Measurements from ENCODE around the gene ADAT3.

DNA sequence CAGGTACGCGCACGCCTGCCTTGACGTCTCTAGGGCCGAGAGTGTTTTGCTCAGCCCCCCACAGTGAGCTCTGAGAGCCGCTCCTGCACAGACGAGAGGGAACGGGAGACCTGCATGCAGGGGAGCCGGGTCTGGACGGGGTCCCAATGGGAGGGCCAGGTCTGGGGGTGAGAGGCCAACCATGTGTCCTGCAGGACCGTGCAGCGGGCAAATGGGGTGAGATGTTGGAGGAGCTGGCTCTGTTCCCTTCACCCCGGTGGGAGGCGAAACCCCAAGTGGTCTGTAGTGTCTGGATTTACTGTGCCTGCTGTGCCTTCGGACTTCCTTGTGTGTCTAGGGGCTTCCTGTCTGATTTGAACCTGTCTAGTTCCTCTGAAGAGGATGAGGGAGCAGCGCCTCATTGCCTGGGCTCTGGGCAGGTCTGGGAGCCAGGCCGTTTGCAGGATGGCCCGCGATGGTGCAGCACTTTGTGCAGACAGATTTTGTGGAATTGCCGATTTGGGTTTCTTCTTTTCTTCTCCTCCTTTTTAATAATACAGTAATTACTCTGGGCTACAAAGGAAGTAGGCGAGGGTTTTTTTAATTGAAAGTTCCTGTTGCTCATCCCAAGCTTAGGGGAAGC lies 37.8 kb downstream of the ADAT3 start:
- TF ChIP-seq TCF12 (IDR thresholded peaks at IDR 0.05) (no peak), TAF1 (IDR thresholded peaks at IDR 0.05; ENCODE audit: borderline replicate concordance, low read depth, low read length) (no peak), SIN3A (IDR thresholded peaks at IDR 0.05; ENCODE audit: borderline replicate concordance, low read depth, low read length) (no peak), POLR2AphosphoS5 (IDR thresholded peaks at IDR 0.05; ENCODE audit: low read depth, low read length) (no peak)
- TF ChIP-seq, protein P1, sequence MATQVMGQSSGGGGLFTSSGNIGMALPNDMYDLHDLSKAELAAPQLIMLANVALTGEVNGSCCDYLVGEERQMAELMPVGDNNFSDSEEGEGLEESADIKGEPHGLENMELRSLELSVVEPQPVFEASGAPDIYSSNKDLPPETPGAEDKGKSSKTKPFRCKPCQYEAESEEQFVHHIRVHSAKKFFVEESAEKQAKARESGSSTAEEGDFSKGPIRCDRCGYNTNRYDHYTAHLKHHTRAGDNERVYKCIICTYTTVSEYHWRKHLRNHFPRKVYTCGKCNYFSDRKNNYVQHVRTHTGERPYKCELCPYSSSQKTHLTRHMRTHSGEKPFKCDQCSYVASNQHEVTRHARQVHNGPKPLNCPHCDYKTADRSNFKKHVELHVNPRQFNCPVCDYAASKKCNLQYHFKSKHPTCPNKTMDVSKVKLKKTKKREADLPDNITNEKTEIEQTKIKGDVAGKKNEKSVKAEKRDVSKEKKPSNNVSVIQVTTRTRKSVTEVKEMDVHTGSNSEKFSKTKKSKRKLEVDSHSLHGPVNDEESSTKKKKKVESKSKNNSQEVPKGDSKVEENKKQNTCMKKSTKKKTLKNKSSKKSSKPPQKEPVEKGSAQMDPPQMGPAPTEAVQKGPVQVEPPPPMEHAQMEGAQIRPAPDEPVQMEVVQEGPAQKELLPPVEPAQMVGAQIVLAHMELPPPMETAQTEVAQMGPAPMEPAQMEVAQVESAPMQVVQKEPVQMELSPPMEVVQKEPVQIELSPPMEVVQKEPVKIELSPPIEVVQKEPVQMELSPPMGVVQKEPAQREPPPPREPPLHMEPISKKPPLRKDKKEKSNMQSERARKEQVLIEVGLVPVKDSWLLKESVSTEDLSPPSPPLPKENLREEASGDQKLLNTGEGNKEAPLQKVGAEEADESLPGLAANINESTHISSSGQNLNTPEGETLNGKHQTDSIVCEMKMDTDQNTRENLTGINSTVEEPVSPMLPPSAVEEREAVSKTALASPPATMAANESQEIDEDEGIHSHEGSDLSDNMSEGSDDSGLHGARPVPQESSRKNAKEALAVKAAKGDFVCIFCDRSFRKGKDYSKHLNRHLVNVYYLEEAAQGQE (IDR thresholded peaks at IDR 0.05; ENCODE audit: low read depth, low read length), result no peak
- TF ChIP-seq, protein P2, sequence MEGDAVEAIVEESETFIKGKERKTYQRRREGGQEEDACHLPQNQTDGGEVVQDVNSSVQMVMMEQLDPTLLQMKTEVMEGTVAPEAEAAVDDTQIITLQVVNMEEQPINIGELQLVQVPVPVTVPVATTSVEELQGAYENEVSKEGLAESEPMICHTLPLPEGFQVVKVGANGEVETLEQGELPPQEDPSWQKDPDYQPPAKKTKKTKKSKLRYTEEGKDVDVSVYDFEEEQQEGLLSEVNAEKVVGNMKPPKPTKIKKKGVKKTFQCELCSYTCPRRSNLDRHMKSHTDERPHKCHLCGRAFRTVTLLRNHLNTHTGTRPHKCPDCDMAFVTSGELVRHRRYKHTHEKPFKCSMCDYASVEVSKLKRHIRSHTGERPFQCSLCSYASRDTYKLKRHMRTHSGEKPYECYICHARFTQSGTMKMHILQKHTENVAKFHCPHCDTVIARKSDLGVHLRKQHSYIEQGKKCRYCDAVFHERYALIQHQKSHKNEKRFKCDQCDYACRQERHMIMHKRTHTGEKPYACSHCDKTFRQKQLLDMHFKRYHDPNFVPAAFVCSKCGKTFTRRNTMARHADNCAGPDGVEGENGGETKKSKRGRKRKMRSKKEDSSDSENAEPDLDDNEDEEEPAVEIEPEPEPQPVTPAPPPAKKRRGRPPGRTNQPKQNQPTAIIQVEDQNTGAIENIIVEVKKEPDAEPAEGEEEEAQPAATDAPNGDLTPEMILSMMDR (IDR thresholded peaks at IDR 0.05), result no peak
